A673 (cell line): ENCODE results near the gene NUP62. TPM values are rescaled to one million over a fixed set of nuclear protein-coding genes. Genes with fewer than 3 reads are reported as not detected.
A peak's percentile ranks its signal among the peaks of the same experiment; 100 is the strongest.

Experiments
- BruUV-seq: library from RNA; stranded (reverse); fragments of 400-500 nt; replicated peaks from 2 replicates; lab custom pipeline; 2021; lab: Mats Ljungman, UMichigan
- CTCF ChIA-PET: fragments of 300-600 bp; sonication (Branson Sonifier 250); formaldehyde crosslinking; loops from one replicate; lab custom pipeline; 2022; ENCODE audit warnings: antibody characterized with exemption; lab: Charles Lee
- POLR2A ChIA-PET: fragments of 300-600 bp; sonication (Branson Sonifier 250); formaldehyde crosslinking; loops from one replicate; lab custom pipeline; 2022; ENCODE audit warnings: antibody characterized with exemption; ENCODE audit not compliant: low non-redundant PET; lab: Charles Lee
- DNase-seq: peaks from one replicate; pipeline ENCODE4 v3.0.0-alpha.2; 2015; ENCODE audit warnings: low spot score
- H3K27ac ChIP-seq: fragments of 200-600 bp; sonication (generic); 2 replicates; pipeline ENCODE4 v1.5.1; 2016; ENCODE audit warnings: mixed run types, low read depth, mild to moderate bottlenecking, mixed read lengths, antibody characterized with exemption, low read length; ENCODE audit not compliant: poor library complexity, severe bottlenecking
- H3K27me3 ChIP-seq: fragments of 200-600 bp; sonication (generic); replicated peaks from 2 replicates; pipeline ENCODE4 v1.6.1; 2017; ENCODE audit warnings: mixed run types, low read depth, mild to moderate bottlenecking, mixed read lengths, antibody characterized with exemption, low read length; ENCODE audit not compliant: insufficient read depth, poor library complexity
- H3K36me3 ChIP-seq: fragments of 200-600 bp; sonication (generic); 2 replicates; pipeline ENCODE4 v1.6.1; 2016; ENCODE audit warnings: mixed run types, mild to moderate bottlenecking, mixed read lengths, antibody characterized with exemption, low read length; ENCODE audit not compliant: insufficient read depth, poor library complexity, severe bottlenecking
- H3K4me1 ChIP-seq: fragments of 200-600 bp; sonication (generic); 2 replicates; pipeline ENCODE4 v1.6.1; 2017; ENCODE audit warnings: mixed run types, mild to moderate bottlenecking, mixed read lengths, antibody characterized with exemption, low read length; ENCODE audit not compliant: insufficient read depth, poor library complexity, severe bottlenecking
- H3K4me3 ChIP-seq: fragments of 200-600 bp; sonication (generic); 2 replicates; pipeline ENCODE4 v1.5.1; 2016; ENCODE audit warnings: low read depth, mixed run types, mild to moderate bottlenecking, mixed read lengths, low read length; ENCODE audit not compliant: poor library complexity, severe bottlenecking
- H3K9me3 ChIP-seq: fragments of 200-600 bp; sonication (generic); 2 replicates; pipeline ENCODE4 v1.6.1; 2016; ENCODE audit warnings: mixed run types, low read depth, mild to moderate bottlenecking, mixed read lengths, antibody characterized with exemption, low read length; ENCODE audit not compliant: poor library complexity, severe bottlenecking
- CTCF ChIP-seq: fragments of 300-800, 200-600 bp; sonication (generic); conservative IDR thresholded peaks from 2 replicates; pipeline ENCODE4 v1.5.1; 2017; ENCODE audit warnings: low read depth, mild to moderate bottlenecking, antibody characterized with exemption, low read length, moderate library complexity, mixed read lengths
- EZH2 ChIP-seq: fragments of 200-600 bp; sonication (generic); IDR thresholded peaks from 2 replicates; pipeline ENCODE4 v1.6.1; 2017; ENCODE audit warnings: borderline replicate concordance, low read depth, mild to moderate bottlenecking, mixed read lengths, antibody characterized with exemption, low read length; ENCODE audit not compliant: poor library complexity, severe bottlenecking
- intact Hi-C: fragments of 100-400 bp; cut with micrococcal nuclease; formaldehyde crosslinking; loops from one replicate; pipeline ENCODE4 v1.10.0; 2022; ENCODE audit not compliant: unreplicated experiment
- total RNA-seq: library from RNA; stranded (reverse); gene quantifications from 2 replicates; pipeline ENCODE4 v1.2.3, GENCODE V29; 2021

Gene NUP62
- total RNA-seq, 1 experiment from 2014 or later, result 98.5 TPM

- peak overlapping the region; percentile 20 for H3K27ac ChIP-seq
- ChIA-PET CTCF (no interaction called here), POLR2A (no interaction called here)
- BruUV-seq, result no TSS peak
- intact Hi-C loops, result no loop called here
- no peaks in the 10 kb centered on the region for H3K27me3 ChIP-seq
- TF ChIP-seq CTCF, result peak; percentile 56
- TF ChIP-seq EZH2, result no peak
- H3K4me3 ChIP-seq, result no peak overlapping the region
- DNase-seq, result peak; percentile 66
- peaks cover 23% of the 10 kb centered on the region for H3K4me1 ChIP-seq
- peaks cover 69% of the 10 kb centered on the region for H3K36me3 ChIP-seq
- no peaks in the 10 kb centered on the region for H3K9me3 ChIP-seq
Measured at GRCh38 chr19:49862391-49863253, 66.7 kb downstream of the NUP62 start.

- Histone ChIP-seq H3K27me3 (no peaks in the 10 kb centered on the region), H3K4me1 (peaks cover 23% of the 10 kb centered on the region), H3K4me3 (no peak overlapping the region), H3K36me3 (peaks cover 78% of the 10 kb centered on the region), H3K9me3 (no peaks in the 10 kb centered on the region), H3K27ac (no peak overlapping the region)
- ChIA-PET POLR2A (no interaction called here), CTCF (no interaction called here)
- TF ChIP-seq CTCF (no peak), EZH2 (no peak)
- DNase-seq, result no peak
- intact Hi-C loops, result no loop called here
- no TSS peak for BruUV-seq
Measured at GRCh38 chr19:49861541-49862378, 67.5 kb downstream of the NUP62 start.

DNA sequence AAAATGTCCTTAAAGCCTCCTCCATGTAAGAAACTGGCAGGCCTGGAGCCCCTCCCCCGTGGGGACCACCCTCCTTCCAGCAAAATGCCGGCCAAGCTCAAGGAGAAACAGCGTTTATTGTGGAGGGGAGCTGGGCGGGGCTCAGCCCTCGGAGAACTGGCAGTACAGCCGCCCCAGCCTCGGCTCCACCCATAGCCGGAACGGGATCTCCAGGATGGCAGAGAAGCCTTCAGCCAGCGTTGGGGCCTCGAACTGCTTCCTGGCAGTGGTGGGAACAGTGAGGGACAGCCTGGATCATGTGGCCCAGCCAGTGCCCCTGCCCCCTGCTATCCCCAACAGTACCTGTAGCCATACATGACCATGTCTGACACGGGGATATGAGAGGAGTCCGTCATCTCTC is 68.2 kb downstream of the NUP62 start:
- CTCF ChIA-PET, result no interaction called here
- BruUV-seq, result no TSS peak
- H3K36me3 ChIP-seq, result peaks cover 84% of the 10 kb centered on the region

More for the DNA sequence above, 68.2 kb downstream of the NUP62 start:
- Histone ChIP-seq H3K27me3 (no peaks in the 10 kb centered on the region), H3K27ac (peak overlapping the region; percentile 37), H3K4me3 (no peak overlapping the region), H3K9me3 (no peaks in the 10 kb centered on the region), H3K4me1 (peaks cover 17% of the 10 kb centered on the region)
- intact Hi-C loops, result no loop called here
- POLR2A ChIA-PET, result no interaction called here
- peak; percentile 79 for DNase-seq
- TF ChIP-seq CTCF (no peak), EZH2 (no peak)
